HG02588 (cell line): Measurements from ENCODE around the gene HOXD4.

Source experiments
- ATAC-seq: cut with Tn5 transposase; IDR thresholded peaks from one replicate; pipeline ENCODE4 v1.9.1; 2021; ENCODE audit warnings: mild to moderate bottlenecking, moderate library complexity; ENCODE audit not compliant: unreplicated experiment

The HOXD4 gene

GRCh38 chr2:176170602-176171305 is 19.4 kb downstream of the HOXD4 start:
- no peak for ATAC-seq

GRCh38 chr2:176171351-176172006 is 20.1 kb downstream of the HOXD4 start:
- ATAC-seq: no peak

GRCh38 chr2:176172007-176172894 is 20.9 kb downstream of the HOXD4 start:
- ATAC-seq: no peak

GRCh38 chr2:176172895-176173566 is 21.7 kb downstream of the HOXD4 start:
- ATAC-seq: no peak

- no peak for ATAC-seq
These were observed 22.4 kb downstream of the HOXD4 start for GRCh38 chr2:176173567-176174381.

GRCh38 chr2:176174382-176174823 is 23.1 kb downstream of the HOXD4 start:
- ATAC-seq: no peak

- ATAC-seq: no peak
These were observed 23.7 kb downstream of the HOXD4 start for GRCh38 chr2:176174824-176175708.

GRCh38 chr2:176175709-176176607 is 24.6 kb downstream of the HOXD4 start:
- no peak for ATAC-seq

GRCh38 chr2:176177580-176178037 is 26.3 kb downstream of the HOXD4 start:
- no peak for ATAC-seq

GRCh38 chr2:176178038-176178756 is 26.8 kb downstream of the HOXD4 start:
- no peak for ATAC-seq

GRCh38 chr2:176178757-176179295 is 27.5 kb downstream of the HOXD4 start:
- ATAC-seq: no peak

- ATAC-seq: no peak
These were observed 30.2 kb downstream of the HOXD4 start for GRCh38 chr2:176181551-176181950.

- no peak for ATAC-seq
These were observed 31.3 kb downstream of the HOXD4 start for GRCh38 chr2:176182671-176183070.

- ATAC-seq: no peak
These were observed 33.4 kb downstream of the HOXD4 start for GRCh38 chr2:176184749-176185148.

- ATAC-seq: no peak
These were observed 34.7 kb downstream of the HOXD4 start for GRCh38 chr2:176186024-176186423.

GRCh38 chr2:176187200-176187898 is 36.0 kb downstream of the HOXD4 start:
- ATAC-seq: no peak
